ENCODE measurements around the gene PSTK.

GRCh38 chr10:122974543-122975064 is 5.6 kb upstream of the PSTK start:
- TF ChIP-seq POLR2A (IDR thresholded peaks at IDR 0.05), result no peak
- TF ChIP-seq CTCF (IDR thresholded peaks at IDR 0.05), result no peak
